Measurements from ENCODE around the gene ZNF782. TPM values are rescaled to one million over a fixed set of nuclear protein-coding genes. Genes with fewer than 3 reads are reported as not detected.
A peak's percentile ranks its signal among the peaks of the same experiment; 100 is the strongest.

The ZNF782 gene
- total RNA-seq, 2 experiments from 2014 or later, result 4.7 to 5.0 TPM

- Mint-ChIP-seq H3K27me3 (peaks cover 15% of the 10 kb centered on the region), H3K9me3 (no peaks in the 10 kb centered on the region), H3K4me3 (peak overlapping the region; percentile 96), H3K36me3 (ENCODE audit: low read depth) (peaks cover 17% of the 10 kb centered on the region), H3K27ac (peak overlapping the region; percentile 99), H3K4me1 (ENCODE audit: low read depth) (peaks cover 54% of the 10 kb centered on the region)
- TF ChIP-seq, protein P1, sequence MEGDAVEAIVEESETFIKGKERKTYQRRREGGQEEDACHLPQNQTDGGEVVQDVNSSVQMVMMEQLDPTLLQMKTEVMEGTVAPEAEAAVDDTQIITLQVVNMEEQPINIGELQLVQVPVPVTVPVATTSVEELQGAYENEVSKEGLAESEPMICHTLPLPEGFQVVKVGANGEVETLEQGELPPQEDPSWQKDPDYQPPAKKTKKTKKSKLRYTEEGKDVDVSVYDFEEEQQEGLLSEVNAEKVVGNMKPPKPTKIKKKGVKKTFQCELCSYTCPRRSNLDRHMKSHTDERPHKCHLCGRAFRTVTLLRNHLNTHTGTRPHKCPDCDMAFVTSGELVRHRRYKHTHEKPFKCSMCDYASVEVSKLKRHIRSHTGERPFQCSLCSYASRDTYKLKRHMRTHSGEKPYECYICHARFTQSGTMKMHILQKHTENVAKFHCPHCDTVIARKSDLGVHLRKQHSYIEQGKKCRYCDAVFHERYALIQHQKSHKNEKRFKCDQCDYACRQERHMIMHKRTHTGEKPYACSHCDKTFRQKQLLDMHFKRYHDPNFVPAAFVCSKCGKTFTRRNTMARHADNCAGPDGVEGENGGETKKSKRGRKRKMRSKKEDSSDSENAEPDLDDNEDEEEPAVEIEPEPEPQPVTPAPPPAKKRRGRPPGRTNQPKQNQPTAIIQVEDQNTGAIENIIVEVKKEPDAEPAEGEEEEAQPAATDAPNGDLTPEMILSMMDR (IDR thresholded peaks at IDR 0.05), result no peak
- CTCF ChIA-PET, result interaction anchor here (0.8 to 1.6 kb wide), 4 partner anchors 11 to 532 kb away, joined by 3 to 5 read pairs (median 4); no protein-coding TSS in a partner anchor
- POLR2A ChIA-PET, result interaction anchor here (1.0 kb wide), 1 partner anchor 20 kb away, joined by 3 read pairs; no protein-coding TSS in a partner anchor
- intact Hi-C loops (cut with micrococcal nuclease), result loop anchor here (10.0 kb wide), 1 partner anchor 260 kb away; no protein-coding TSS in a partner anchor
- DNase-seq (no peak), ATAC-seq (no peak)
Observed at GRCh38 chr9:96854651-96855273, 448 bp upstream of the ZNF782 start.

DNA sequence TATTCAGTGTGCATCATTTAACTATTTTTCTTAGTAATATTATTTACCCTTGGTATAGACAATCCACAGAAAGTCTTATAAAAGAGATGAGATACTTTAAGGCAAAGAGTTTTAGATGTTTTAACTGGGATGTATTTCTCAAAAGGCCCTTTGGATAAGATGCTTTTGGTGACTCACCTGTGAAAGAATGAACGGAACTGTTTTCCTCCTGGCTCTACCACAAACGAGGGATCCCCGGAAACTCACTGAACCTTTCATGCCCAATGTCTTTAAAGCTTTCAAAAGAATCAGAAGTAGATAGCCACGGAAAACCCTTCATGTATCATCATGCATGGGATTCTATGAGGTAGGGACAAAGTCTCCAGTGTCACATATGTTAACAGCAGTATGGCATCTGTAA, 1.6 kb downstream of the ZNF782 start:
- H3K9me3 Mint-ChIP-seq, result peaks cover 8% of the 10 kb centered on the region
- ATAC-seq (no peak), DNase-seq (no peak)
- TF ChIP-seq, protein P1 (IDR thresholded peaks at IDR 0.05), result no peak
- peaks cover 34% of the 10 kb centered on the region for H3K36me3 Mint-ChIP-seq (ENCODE audit: low read depth)
- CTCF ChIA-PET, result interaction anchor here (0.6 kb wide), 1 partner anchor 186 kb away, joined by 3 read pairs; no protein-coding TSS in a partner anchor
- peaks cover 63% of the 10 kb centered on the region for H3K4me1 Mint-ChIP-seq (ENCODE audit: low read depth)
- H3K4me3 Mint-ChIP-seq, result peak overlapping the region; percentile 96
- H3K27me3 Mint-ChIP-seq, result peaks cover 15% of the 10 kb centered on the region
- POLR2A ChIA-PET, result no interaction called here
- intact Hi-C loops (cut with micrococcal nuclease), result loop anchor here (10.0 kb wide), 1 partner anchor 262 kb away; no protein-coding TSS in a partner anchor
- no peak overlapping the region for H3K27ac Mint-ChIP-seq

DNA sequence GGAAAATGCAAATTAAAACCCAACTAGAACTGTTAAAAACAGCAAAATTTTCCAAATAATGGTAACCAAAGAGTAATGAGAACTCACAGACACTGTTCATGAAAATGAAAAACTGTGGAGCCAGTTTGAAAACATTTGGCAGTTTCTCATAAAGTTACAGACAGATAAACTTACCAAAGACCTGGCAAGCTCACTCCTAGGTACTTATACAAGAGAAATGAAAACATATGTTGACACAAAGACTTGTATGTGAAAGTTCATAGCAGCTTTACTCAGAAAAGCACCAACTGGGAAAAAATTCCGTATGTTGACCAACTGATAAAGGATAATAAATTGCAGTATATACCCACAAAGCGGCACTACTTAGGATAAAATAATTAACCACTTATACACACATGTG, 10.3 kb downstream of the ZNF782 start:
- Mint-ChIP-seq H3K9me3 (peaks cover 33% of the 10 kb centered on the region), H3K27me3 (no peaks in the 10 kb centered on the region), H3K4me3 (no peak overlapping the region), H3K36me3 (ENCODE audit: low read depth) (peaks cover 81% of the 10 kb centered on the region), H3K4me1 (ENCODE audit: low read depth) (peaks cover 33% of the 10 kb centered on the region), H3K27ac (no peak overlapping the region)
- DNase-seq, result no peak
- ChIA-PET POLR2A (no interaction called here), CTCF (interaction anchor here (1.4 to 1.5 kb wide), 2 partner anchors 10 to 13 kb away, joined by 4 to 8 read pairs; partner anchors contain the start of gene ZNF782)
- TF ChIP-seq, protein P1 (IDR thresholded peaks at IDR 0.05), result no peak
- no peak for ATAC-seq
- intact Hi-C loops (cut with micrococcal nuclease), result no loop called here

- POLR2A ChIA-PET, result no interaction called here
- Mint-ChIP-seq H3K4me1 (ENCODE audit: low read depth) (no peaks in the 10 kb centered on the region), H3K4me3 (no peak overlapping the region), H3K9me3 (peaks cover 60% of the 10 kb centered on the region), H3K27me3 (no peaks in the 10 kb centered on the region), H3K36me3 (ENCODE audit: low read depth) (peaks cover 75% of the 10 kb centered on the region), H3K27ac (no peak overlapping the region)
- intact Hi-C loops (cut with micrococcal nuclease), result no loop called here
- CTCF ChIA-PET, result no interaction called here
- TF ChIP-seq, protein P1 (IDR thresholded peaks at IDR 0.05), result no peak
- DNase-seq (no peak), ATAC-seq (no peak)
Observed at GRCh38 chr9:96818533-96818932, 35.8 kb downstream of the ZNF782 start.

GRCh38 chr9:96817973-96818372, 36.3 kb downstream of the ZNF782 start:
- H3K4me1 Mint-ChIP-seq (ENCODE audit: low read depth), result no peaks in the 10 kb centered on the region
- H3K36me3 Mint-ChIP-seq (ENCODE audit: low read depth), result peaks cover 73% of the 10 kb centered on the region
- TF ChIP-seq, protein P1 (IDR thresholded peaks at IDR 0.05), result no peak
- ATAC-seq (no peak), DNase-seq (no peak)
- ChIA-PET POLR2A (no interaction called here), CTCF (no interaction called here)
- no peaks in the 10 kb centered on the region for H3K27me3 Mint-ChIP-seq
- peaks cover 61% of the 10 kb centered on the region for H3K9me3 Mint-ChIP-seq
- intact Hi-C loops (cut with micrococcal nuclease), result no loop called here
- H3K4me3 Mint-ChIP-seq, result no peak overlapping the region
- no peak overlapping the region for H3K27ac Mint-ChIP-seq
